ENCODE results near the gene WDR36. TPM values are rescaled to one million over a fixed set of nuclear protein-coding genes. Genes with fewer than 3 reads are reported as not detected.

WDR36 gene
- total RNA-seq, 1 experiment from 2014 or later: 53.6 TPM

- H3K4me1 ChIP-seq (ENCODE audit: control insufficient read depth in 1 of 2, insufficient read depth in 2 of 2, low read length in 2 of 2): no peaks in the 10 kb centered on the region
- no peaks in the 10 kb centered on the region for H3K9me2 ChIP-seq (ENCODE audit: insufficient read depth)
- CTCF ChIA-PET: no interaction called here
- no peak overlapping the region for H3K4me2 ChIP-seq (ENCODE audit: low read length)
- ATAC-seq (no peak), DNase-seq (ENCODE audit: low read depth, low spot score) (no peak)
- no peak overlapping the region for H2AFZ ChIP-seq (ENCODE audit: low read depth, low read length, poor library complexity, severe bottlenecking)
- peaks cover 40% of the 10 kb centered on the region; the same call in 1 of the 2 replicates for H3K79me2 ChIP-seq (ENCODE audit: insufficient read depth, low read length)
- TF ChIP-seq CBX3 (IDR thresholded peaks at IDR 0.05; ENCODE audit: low read depth) (no peak), MAX (IDR thresholded peaks at IDR 0.05) (no peak), SRF (IDR thresholded peaks at IDR 0.05; ENCODE audit: low read depth) (no peak), RAD21 (IDR thresholded peaks at IDR 0.05; ENCODE audit: low read depth) (no peak), FOSL1 (IDR thresholded peaks at IDR 0.05; ENCODE audit: low read depth) (no peak), ZNF274 (IDR thresholded peaks at IDR 0.05; ENCODE audit: low read depth, low read length) (no peak), ZBTB33 (IDR thresholded peaks at IDR 0.05; ENCODE audit: extremely low read depth, insufficient replicate concordance, low read length) (no peak), ZFX (IDR thresholded peaks at IDR 0.05) (no peak), EZH2phosphoT487 (IDR thresholded peaks at IDR 0.05; ENCODE audit: borderline replicate concordance) (no peak), CTCF (IDR thresholded peaks at IDR 0.05 in 2 of 3, conservative IDR thresholded peaks at IDR 0.05 in 1 of 3; ENCODE audit: borderline replicate concordance in 1 of 3, insufficient read depth in 1 of 3, low read depth in 2 of 3, low read length in 2 of 3) (no peak), YY1 (IDR thresholded peaks at IDR 0.05; ENCODE audit: extremely low read depth, insufficient replicate concordance, low read depth, low read length) (no peak), POLR2A (IDR thresholded peaks at IDR 0.05; ENCODE audit: borderline replicate concordance, extremely low read depth, insufficient read depth, insufficient read length) (no peak), SIN3A (IDR thresholded peaks at IDR 0.05; ENCODE audit: low read depth) (no peak), SP1 (IDR thresholded peaks at IDR 0.05; ENCODE audit: low read depth) (no peak), ATF3 (IDR thresholded peaks at IDR 0.05) (no peak), TCF7L2 (IDR thresholded peaks at IDR 0.05; ENCODE audit: borderline replicate concordance, extremely low read depth, insufficient read depth, insufficient read length) (no peak)
- H3K4me3 ChIP-seq (replicated peaks in 1 of 2; ENCODE audit: low read depth in 1 of 2, low read length in 2 of 2): no peak overlapping the region
- no peaks in the 10 kb centered on the region for H3K9me3 ChIP-seq (ENCODE audit: control insufficient read depth in 1 of 2, insufficient read depth in 1 of 2, low read depth in 1 of 2, low read length in 2 of 2)
- H4K20me1 ChIP-seq (ENCODE audit: insufficient read depth): peaks cover 4% of the 10 kb centered on the region; the same call in 1 of the 2 replicates
- POLR2A ChIA-PET: no interaction called here
- intact Hi-C loops (cut with micrococcal nuclease): no loop called here
- BruUV-seq (replicated peaks): no TSS peak
- H3K9ac ChIP-seq (ENCODE audit: low read length): no peak overlapping the region
- no peaks in the 10 kb centered on the region for H3K27me3 ChIP-seq (ENCODE audit: insufficient read depth, low read length)
- no peak overlapping the region for H3K27ac ChIP-seq (ENCODE audit: low read depth, low read length)
- RAD21 ChIA-PET (ENCODE audit: low non-redundant PET in 1 of 2, low total read pairs in 2 of 2, uncharacterized antibody in 2 of 2, unreplicated experiment in 2 of 2): no interaction called here
- peaks cover 36 to 51% of the 10 kb centered on the region in 2 experiments for H3K36me3 ChIP-seq (ENCODE audit: control insufficient read depth in 1 of 2, insufficient read depth in 2 of 2, low read length in 2 of 2)
These were observed 25.0 kb downstream of the WDR36 start for GRCh38 chr5:111117136-111117535.
